ENCODE data around the gene ADAM10.

GRCh38 chr15:58716027-58716426 is 33.5 kb downstream of the ADAM10 start:
- no peak for TF ChIP-seq CTCF (conservative IDR thresholded peaks at IDR 0.05; ENCODE audit: low read length)
- no peak for TF ChIP-seq EZH2phosphoT487 (IDR thresholded peaks at IDR 0.05; ENCODE audit: borderline replicate concordance)

Measured in Loucy (cell line).